ENCODE measurements around the gene SLX4IP. TPM values are rescaled to one million over a fixed set of nuclear protein-coding genes. Genes with fewer than 3 reads are reported as not detected.

The SLX4IP gene
- 1 to 10 TPM; 4.1 to 9.0 (median 6.2) TPM for total RNA-seq
- polyA plus RNA-seq: 1 to 10 TPM; 2.8 to 2.9 (median 2.8) TPM
- long read RNA-seq, donor 1: 0 reads
- long read RNA-seq, donor 2: 0 reads

DNA sequence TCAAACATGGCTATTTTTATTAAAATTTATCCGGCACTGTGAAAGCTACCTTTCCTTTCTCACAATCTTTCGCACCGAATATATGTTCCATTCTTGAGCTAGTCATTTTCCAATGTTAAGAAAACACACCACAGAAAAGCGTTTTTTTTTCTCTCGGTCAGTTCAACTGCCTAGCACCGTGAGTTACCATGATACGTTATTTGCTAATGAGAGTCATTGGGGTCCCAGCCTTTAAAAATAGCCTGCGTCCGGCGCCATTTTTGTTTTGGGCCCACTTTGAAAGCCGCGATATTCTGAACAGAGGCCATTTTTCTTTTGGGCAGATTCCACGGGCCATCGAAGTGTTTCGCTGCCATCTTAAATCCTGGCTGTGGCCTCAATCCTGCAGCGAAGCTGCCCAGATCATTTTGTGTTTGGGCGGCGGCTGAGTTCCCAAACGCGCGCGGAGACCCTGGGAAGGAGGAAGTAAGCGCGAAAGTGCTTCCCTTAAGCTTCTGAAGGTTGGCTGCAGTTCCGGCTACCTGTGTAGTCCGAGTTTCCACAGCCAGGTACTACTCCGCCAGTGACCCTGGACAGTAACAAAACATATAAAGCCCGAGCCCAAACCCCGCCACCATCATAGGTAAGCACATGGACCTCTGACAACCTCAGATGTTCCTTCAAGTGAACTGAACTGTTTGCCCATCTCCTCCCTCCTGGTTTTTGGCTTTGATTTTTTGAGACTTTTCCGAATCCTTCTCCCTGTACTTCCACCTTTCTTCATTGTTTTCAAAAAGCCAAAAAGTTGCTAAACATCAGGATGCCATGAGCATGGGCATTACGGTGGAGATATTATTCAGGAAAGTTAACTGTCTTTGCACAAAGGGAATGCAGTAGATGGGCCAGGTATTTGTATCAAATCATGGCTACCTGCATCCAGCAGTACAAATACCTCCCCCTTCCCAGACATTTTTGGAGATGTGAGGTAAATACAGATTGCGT is at the start of gene SLX4IP:
Gene SLX4IP, plus strand, starts transcription at position 474 of the 981 bp plus-strand sequence. CDS start 22,900 bp downstream, outside the sequence.
- TF ChIP-seq, protein P1, sequence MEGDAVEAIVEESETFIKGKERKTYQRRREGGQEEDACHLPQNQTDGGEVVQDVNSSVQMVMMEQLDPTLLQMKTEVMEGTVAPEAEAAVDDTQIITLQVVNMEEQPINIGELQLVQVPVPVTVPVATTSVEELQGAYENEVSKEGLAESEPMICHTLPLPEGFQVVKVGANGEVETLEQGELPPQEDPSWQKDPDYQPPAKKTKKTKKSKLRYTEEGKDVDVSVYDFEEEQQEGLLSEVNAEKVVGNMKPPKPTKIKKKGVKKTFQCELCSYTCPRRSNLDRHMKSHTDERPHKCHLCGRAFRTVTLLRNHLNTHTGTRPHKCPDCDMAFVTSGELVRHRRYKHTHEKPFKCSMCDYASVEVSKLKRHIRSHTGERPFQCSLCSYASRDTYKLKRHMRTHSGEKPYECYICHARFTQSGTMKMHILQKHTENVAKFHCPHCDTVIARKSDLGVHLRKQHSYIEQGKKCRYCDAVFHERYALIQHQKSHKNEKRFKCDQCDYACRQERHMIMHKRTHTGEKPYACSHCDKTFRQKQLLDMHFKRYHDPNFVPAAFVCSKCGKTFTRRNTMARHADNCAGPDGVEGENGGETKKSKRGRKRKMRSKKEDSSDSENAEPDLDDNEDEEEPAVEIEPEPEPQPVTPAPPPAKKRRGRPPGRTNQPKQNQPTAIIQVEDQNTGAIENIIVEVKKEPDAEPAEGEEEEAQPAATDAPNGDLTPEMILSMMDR (IDR thresholded peaks at IDR 0.05 in 8 of 11, conservative IDR thresholded peaks at IDR 0.05 in 3 of 11): peak in 1 of 11 experiments; percentile 3
- TF ChIP-seq POLR2AphosphoS5 (IDR thresholded peaks at IDR 0.05) (peak in 2 of 3 donors; percentile 77 to 78), POLR2A (IDR thresholded peaks at IDR 0.05) (no peak)
- peak within 1 kb of the TSS; percentile 65 to 95 (median 75) for H3K4me3 ChIP-seq
- peak; percentile 95 for DNase-seq
- H3K27ac ChIP-seq: peak within 1 kb of the TSS; percentile 90 to 97 (median 95)
- H3K9me3 ChIP-seq: no peaks in the 10 kb centered on the region
- H3K4me1 ChIP-seq: peaks cover 11 to 56% (median 33%) of the 10 kb centered on the region in 6 donors
- no peaks in the 10 kb centered on the region for H3K36me3 ChIP-seq
- H3K27me3 ChIP-seq (replicated peaks in 1 of 7): no peaks in the 10 kb centered on the region
- intact Hi-C loops (cut with DNase I; ENCODE audit: low total_unique reads): no loop called here
- 1 to 3% (median 2%) methylated on average over 31 to 32 of the region's 32 CpGs for WGBS, 5 donors

DNA sequence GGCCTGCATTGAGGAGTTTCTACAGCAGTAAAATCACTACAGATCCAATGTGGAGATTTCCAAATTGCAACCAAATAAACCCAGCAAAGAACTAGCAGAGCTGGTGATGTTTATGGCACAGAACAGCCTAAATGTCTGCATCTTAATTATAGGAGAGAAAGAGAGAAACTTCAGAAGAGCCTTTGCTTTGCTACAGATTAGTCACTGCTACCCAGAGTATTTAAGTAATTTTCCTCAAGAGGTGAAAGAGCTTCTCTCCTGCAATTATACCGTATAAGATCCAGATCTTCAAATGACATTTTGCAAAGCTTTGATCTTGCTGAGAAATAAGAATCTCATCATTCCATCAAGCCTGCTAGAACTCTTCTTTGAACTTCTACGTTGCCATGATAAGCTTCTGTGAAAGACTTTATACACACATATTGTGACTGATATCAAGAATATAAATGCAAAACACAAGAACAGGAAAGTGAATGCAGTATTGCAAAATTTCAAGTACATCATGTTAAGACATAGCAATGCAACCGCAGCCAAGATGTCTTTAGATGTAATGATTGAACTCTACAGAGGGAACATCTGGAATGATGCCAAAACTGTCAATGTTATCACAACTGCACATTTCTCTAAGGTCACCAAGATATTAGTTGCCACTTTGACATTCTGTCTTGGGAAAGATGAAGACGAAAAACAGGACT is 49.1 kb upstream of the SLX4IP start:
- no peak for DNase-seq
- H3K27me3 ChIP-seq (replicated peaks in 1 of 7): no peaks in the 10 kb centered on the region
- WGBS, 5 donors: 64 to 78% (median 70%) methylated on average over 4 of the region's 4 CpGs

DNA sequence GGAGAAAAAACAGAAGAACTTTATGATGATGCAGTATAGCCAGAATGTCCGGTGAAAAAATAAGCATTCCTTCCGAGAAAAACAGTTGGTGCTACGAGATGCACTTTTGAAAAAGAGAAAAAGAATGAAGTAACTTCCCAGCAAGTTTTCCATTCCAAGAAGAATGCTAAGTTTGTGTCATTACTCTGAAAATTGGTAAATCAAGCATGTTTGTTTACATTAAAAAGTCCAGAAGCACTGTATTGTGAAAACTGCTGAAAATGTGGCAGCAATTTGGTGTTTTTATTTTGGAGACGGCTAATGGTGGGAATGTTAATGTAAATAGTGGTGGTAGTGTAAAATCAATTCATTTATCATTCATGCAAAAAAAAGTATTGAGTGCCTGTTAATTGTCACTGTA is 47.4 kb upstream of the SLX4IP start:
- no peaks in the 10 kb centered on the region for H3K9me3 ChIP-seq
- H3K4me1 ChIP-seq: no peaks in the 10 kb centered on the region
- intact Hi-C loops (cut with DNase I; ENCODE audit: low total_unique reads): no loop called here
- H3K27me3 ChIP-seq (replicated peaks in 1 of 7): no peaks in the 10 kb centered on the region
- no peak overlapping the region for H3K4me3 ChIP-seq
- DNase-seq: no peak
- 88 to 93% (median 91%) methylated on average over 4 of the region's 4 CpGs for WGBS, 5 donors
- no peaks in the 10 kb centered on the region for H3K36me3 ChIP-seq
- TF ChIP-seq, protein P1 (IDR thresholded peaks at IDR 0.05 in 8 of 11, conservative IDR thresholded peaks at IDR 0.05 in 3 of 11): no peak
- no peak for TF ChIP-seq POLR2A (IDR thresholded peaks at IDR 0.05)
- no peak overlapping the region for H3K27ac ChIP-seq

More for the DNA sequence above, 49.1 kb upstream of the SLX4IP start:
- TF ChIP-seq POLR2AphosphoS5 (IDR thresholded peaks at IDR 0.05) (no peak), POLR2A (IDR thresholded peaks at IDR 0.05) (no peak)
- TF ChIP-seq, protein P1 (IDR thresholded peaks at IDR 0.05 in 8 of 11, conservative IDR thresholded peaks at IDR 0.05 in 3 of 11): no peak
- Histone ChIP-seq H3K9me3 (no peaks in the 10 kb centered on the region), H3K27ac (no peak overlapping the region), H3K4me1 (no peaks in the 10 kb centered on the region), H3K4me3 (no peak overlapping the region), H3K36me3 (no peaks in the 10 kb centered on the region)
- intact Hi-C loops (cut with DNase I; ENCODE audit: low total_unique reads): no loop called here
